GM12891 (cell line): ENCODE measurements around the gene RGL3.

Source experiments
- POLR2AphosphoS5 ChIP-seq: IDR thresholded peaks from 2 replicates; pipeline ENCODE4 v1.6.1; 2011; ENCODE audit warnings: low read depth, low read length, control low read depth
- POU2F2 ChIP-seq: IDR thresholded peaks from 2 replicates; pipeline ENCODE4 v1.6.1; 2011; ENCODE audit warnings: low read depth, mild to moderate bottlenecking, control low read depth, low read length, moderate library complexity
- TAF1 ChIP-seq: IDR thresholded peaks from 2 replicates; pipeline ENCODE4 v1.6.1; 2011; ENCODE audit warnings: low read depth, low read length, control low read depth

DNA sequence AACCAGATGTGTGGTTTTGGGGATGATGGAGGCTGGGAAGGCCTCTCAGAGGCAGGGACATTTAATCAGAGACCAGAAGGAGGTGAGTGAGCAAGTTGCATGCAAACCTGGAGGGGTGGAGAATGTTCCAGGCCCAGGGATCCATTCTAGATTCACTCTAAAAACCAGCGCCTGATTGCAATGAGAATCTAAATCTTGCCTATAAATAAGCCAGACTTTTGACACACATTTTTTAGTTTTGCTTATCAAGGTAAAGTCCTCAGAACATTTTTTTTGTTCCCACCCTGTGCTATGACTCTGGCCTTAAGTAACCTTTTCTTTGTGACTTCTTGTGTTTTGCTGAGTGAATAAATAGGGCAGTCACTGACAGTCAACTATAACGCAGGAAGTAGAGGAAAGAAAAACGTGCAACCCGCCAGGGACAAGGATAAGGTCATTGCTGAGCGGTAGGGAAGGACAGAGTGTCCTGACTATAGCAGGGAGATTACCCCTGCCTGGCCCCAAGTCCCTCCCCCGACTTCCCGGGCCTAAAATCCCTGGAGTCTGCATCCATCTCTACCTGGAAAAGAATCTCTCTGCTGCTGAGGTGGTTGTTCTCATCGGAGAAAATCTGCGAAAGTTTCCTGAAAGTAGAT, 14.4 kb downstream of the RGL3 start:
- TF ChIP-seq POU2F2 (no peak), TAF1 (no peak), POLR2AphosphoS5 (no peak)
